Measurements from ENCODE around the gene FGF4. TPM values are rescaled to one million over a fixed set of nuclear protein-coding genes. Genes with fewer than 3 reads are reported as not detected.

Gene FGF4
- total RNA-seq, 2 donors from 2014 or later, result not detected

GRCh38 chr11:69813839-69814238, 38.7 kb upstream of the FGF4 start:
- DNase-seq (no peak), ATAC-seq (no peak)
- 45 to 54% methylated on average over 2 of the region's 2 CpGs for WGBS, 2 donors
- TF ChIP-seq CTCF (IDR thresholded peaks at IDR 0.05) (no peak), POLR2A (IDR thresholded peaks at IDR 0.05) (no peak)
- Histone ChIP-seq H3K9me3 (no peaks in the 10 kb centered on the region), H3K4me3 (no peak overlapping the region), H3K27ac (no peak overlapping the region), H3K4me1 (peaks cover 5% of the 10 kb centered on the region), H3K27me3 (no peaks in the 10 kb centered on the region), H3K36me3 (replicated peaks in 1 of 2; ENCODE audit: insufficient read depth in 1 of 2, low read depth in 2 of 2) (no peaks in the 10 kb centered on the region)
- intact Hi-C loops (cut with DNase I), result no loop called here

GRCh38 chr11:69812946-69813345, 37.8 kb upstream of the FGF4 start:
- no peak for TF ChIP-seq POLR2A (IDR thresholded peaks at IDR 0.05)
- no peak for TF ChIP-seq CTCF (IDR thresholded peaks at IDR 0.05)
- Histone ChIP-seq H3K36me3 (replicated peaks in 1 of 2; ENCODE audit: insufficient read depth in 1 of 2, low read depth in 2 of 2) (no peaks in the 10 kb centered on the region), H3K4me3 (no peak overlapping the region), H3K27ac (no peak overlapping the region), H3K9me3 (no peaks in the 10 kb centered on the region), H3K27me3 (no peaks in the 10 kb centered on the region), H3K4me1 (peaks cover 5% of the 10 kb centered on the region)
- WGBS, 2 donors, result 51 to 59% methylated on average over 8 to 10 of the region's 10 CpGs
- intact Hi-C loops (cut with DNase I), result no loop called here
- ATAC-seq (no peak), DNase-seq (no peak)

GRCh38 chr11:69812256-69812655, 37.1 kb upstream of the FGF4 start:
- Histone ChIP-seq H3K4me3 (no peak overlapping the region), H3K9me3 (no peaks in the 10 kb centered on the region), H3K27ac (no peak overlapping the region), H3K27me3 (no peaks in the 10 kb centered on the region), H3K4me1 (no peaks in the 10 kb centered on the region), H3K36me3 (replicated peaks in 1 of 2; ENCODE audit: insufficient read depth in 1 of 2, low read depth in 2 of 2) (no peaks in the 10 kb centered on the region)
- TF ChIP-seq CTCF (IDR thresholded peaks at IDR 0.05), result no peak
- TF ChIP-seq POLR2A (IDR thresholded peaks at IDR 0.05), result no peak
- intact Hi-C loops (cut with DNase I), result no loop called here
- DNase-seq, result no peak
- ATAC-seq, result no peak
- 80 to 83% methylated on average over 2 to 5 of the region's 7 CpGs for WGBS, 2 donors

DNA sequence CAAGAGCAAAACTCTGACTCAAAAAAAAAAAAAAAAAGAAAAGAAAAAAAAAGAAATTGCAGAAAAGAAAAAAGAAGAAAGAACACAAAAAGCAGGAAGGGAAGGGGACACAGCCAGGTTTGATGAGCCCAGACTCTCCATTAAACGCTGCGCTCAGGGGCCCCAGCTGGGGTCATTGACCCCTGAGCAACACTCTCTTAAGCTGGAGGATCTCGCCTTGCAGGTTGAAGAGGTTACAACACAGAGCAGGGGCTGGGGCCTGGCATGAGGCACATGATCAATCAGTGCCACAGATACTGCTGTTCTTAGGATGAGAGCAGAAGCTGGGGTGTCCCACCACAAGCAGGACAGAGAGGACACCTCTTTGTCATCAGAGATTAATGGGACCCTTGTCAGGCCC, 36.3 kb upstream of the FGF4 start:
- intact Hi-C loops (cut with DNase I), result no loop called here
- ATAC-seq (no peak), DNase-seq (no peak)
- no peak overlapping the region for H3K27ac ChIP-seq
- H3K4me3 ChIP-seq, result no peak overlapping the region
- H3K36me3 ChIP-seq (replicated peaks in 1 of 2; ENCODE audit: insufficient read depth in 1 of 2, low read depth in 2 of 2), result no peaks in the 10 kb centered on the region
- H3K4me1 ChIP-seq, result no peaks in the 10 kb centered on the region
- TF ChIP-seq POLR2A (IDR thresholded peaks at IDR 0.05) (no peak), CTCF (IDR thresholded peaks at IDR 0.05) (no peak)
- H3K9me3 ChIP-seq, result no peaks in the 10 kb centered on the region
- 40 to 45% methylated on average over 3 of the region's 3 CpGs for WGBS, 2 donors
- H3K27me3 ChIP-seq, result no peaks in the 10 kb centered on the region

DNA sequence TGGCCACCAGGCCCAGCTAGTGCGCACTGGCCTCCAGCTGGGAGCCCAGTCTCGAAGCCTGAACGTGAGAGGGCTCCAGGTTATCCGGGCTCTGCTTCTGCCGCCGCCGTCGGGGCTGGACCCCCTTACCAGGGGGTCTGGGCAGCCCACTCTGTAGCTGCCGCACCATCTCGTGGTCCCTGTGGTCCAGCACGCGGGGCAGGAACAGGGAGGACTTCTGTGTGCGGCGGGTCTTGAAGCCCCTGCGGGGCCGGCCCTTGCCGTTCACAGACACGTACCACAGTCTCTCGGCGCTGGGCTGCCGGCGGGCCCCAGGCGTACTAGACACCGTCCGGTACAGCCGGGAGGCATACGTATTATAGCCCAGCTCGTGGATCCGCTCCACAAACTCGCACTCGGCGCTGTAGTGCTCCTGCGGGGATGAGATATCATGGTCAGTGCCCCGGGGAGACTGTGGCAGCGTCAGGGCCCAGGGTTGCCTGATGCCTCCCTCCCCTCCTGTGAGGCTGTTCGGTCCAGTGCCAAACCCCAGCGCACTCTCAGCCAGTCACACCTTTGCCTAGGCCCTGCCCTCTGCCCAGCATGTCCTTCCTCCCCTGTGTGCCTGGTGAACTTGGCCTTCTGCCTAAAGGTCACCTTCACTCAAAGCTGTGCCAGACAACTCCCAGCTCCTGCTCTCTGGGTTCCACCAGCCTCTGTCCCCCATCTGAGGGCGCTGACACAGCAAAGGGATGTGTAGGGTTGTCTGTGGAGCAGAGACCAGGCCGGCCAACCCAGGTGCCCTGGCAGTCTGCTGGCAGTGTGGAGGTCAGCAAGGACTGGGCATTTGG, 35.4 kb upstream of the FGF4 start:
- H3K9me3 ChIP-seq, result no peaks in the 10 kb centered on the region
- DNase-seq, result no peak

More for the DNA sequence above, 35.4 kb upstream of the FGF4 start:
- intact Hi-C loops (cut with DNase I), result no loop called here
- Histone ChIP-seq H3K36me3 (replicated peaks in 1 of 2; ENCODE audit: insufficient read depth in 1 of 2, low read depth in 2 of 2) (no peaks in the 10 kb centered on the region), H3K4me3 (no peak overlapping the region), H3K27ac (no peak overlapping the region), H3K4me1 (no peaks in the 10 kb centered on the region), H3K27me3 (no peaks in the 10 kb centered on the region)
- TF ChIP-seq CTCF (IDR thresholded peaks at IDR 0.05), result no peak
- no peak for TF ChIP-seq POLR2A (IDR thresholded peaks at IDR 0.05)
- 77 to 82% methylated on average over 6 to 39 of the region's 39 CpGs for WGBS, 2 donors
- no peak for ATAC-seq

All from body of pancreas (tissue), 4 donors.